ENCODE measurements around the gene KLF13.
"Not testable (repeated sequence)": the region's sequence is repeated elsewhere in the genome, so short reads cannot be mapped to it uniquely, and the experiment has no call there.

Gene KLF13

GRCh38 chr15:31345606-31346366 lies 19.2 kb downstream of the KLF13 start:
- DNase-seq (ENCODE audit: low read depth in 2 of 2) = no peak

DNA sequence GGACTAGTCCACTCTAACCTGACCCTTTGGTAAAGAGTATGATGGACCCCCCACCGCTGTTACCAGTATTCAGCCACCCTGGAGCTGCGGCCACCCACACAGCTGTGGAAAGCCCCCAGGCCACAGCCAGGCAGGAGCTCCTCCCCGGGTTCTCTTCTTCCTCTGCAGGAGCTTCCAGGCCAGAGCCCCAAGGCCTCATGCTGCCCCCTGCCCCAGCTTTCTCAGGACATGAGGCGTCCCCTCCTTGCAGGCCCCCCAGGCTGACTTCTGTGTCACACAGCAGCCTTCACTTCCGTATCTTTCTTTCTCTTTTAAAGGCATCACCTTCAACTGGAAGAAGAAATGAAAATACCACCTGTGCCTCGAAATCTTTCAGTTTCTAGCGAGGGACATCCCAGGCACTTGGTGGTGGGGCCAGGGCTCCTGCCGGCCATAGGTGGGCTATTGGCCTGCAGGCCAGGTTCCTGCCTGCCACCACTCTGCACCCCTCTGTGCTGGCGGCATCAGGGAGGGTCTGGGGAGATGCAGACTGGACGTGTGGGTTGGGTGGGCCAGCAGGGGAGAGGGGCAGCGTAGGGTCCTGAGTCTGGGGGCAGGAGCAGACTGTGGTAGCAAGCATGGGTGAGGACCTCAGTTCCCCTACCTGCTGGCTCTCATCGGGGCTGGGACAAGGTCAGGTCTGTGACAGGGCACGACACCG lies 19.9 kb downstream of the KLF13 start:
- DNase-seq (ENCODE audit: low read depth in 2 of 2) = no peak

DNA sequence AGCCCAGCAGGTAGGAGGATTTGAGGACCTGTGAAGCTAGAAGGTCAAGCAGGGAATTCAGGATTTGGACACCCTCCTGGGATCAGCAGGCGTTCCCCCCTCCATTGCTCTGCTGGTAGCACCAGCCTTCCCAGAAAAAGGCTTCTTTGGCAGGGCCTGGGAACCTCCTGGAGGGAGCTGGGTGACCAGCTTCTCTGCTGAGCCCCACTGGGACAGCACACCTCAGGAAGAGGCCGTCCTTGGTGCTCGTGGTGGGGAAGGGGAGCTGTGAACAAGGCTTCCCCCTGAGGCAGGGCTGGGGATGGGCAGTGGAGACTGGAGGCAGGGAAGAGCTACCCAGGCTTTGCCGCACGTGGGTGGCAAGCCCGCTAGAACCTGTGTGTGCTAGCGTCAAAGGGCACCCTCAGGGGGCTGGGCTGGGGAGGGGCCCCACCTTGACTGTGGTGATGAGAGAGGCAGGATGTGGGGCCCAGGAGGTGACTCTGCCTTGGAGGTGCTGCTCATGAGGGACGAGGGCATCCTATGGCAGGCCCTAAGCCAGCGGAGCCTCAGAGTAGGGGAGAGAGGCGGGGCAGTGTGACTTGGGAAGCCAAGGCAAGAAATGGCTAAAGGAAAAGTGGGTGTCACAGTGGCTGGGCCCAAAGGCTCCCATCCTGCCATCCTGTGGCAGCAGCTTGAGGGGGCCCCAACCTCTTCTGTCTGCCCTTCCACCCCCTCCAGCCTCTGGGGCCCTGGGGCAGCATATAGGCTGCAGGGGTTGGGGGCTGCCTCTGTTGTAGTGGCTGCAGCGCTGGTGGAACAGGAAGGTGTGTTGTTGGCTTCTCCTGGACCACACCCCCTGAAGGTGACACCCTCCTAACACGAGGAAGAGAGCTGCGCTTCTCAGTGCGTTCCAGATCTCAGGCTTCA lies 20.7 kb downstream of the KLF13 start:
- peak; percentile 69 to 77 for DNase-seq (ENCODE audit: low read depth in 2 of 2)

DNA sequence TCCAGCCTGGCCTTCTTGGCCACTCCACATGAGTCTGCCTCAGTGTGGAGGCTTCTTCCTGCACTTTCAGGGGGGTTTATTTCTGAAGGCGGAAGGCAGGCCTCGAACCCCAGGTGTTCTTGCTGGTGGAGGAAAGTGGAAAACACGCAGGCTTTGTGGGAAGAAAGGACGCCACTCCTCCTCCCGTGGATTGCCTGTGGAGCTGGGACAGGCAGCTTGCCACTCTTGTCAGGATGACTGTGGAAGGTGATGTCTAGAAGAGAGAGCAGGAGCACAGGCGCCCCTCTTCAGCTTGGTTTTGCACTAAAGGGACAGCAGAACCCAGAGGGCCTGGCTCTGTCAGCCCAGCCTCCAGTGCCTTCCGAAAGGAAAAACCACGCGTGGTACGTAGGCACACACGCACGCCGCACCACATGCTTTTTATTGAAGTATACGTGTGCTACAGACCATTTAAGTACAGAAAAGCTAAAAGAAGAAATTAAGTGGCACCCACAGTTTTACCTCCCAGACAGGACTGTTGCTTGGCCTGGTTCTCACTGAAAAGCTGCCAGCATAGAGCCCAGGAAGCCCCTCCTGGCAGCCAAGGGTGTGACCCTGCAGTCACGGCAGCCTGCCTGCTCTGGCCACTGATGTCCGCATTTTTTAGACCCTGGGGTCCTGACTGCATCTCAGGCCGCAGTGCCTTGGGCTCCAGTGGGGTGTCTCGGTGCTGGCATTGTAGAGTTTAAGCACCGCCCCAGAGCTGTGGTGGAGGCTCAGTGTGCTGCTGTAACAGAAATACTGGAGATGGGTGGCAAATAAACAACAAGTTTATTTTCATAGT lies 21.6 kb downstream of the KLF13 start:
- no peak for DNase-seq (ENCODE audit: low read depth in 2 of 2)

DNA sequence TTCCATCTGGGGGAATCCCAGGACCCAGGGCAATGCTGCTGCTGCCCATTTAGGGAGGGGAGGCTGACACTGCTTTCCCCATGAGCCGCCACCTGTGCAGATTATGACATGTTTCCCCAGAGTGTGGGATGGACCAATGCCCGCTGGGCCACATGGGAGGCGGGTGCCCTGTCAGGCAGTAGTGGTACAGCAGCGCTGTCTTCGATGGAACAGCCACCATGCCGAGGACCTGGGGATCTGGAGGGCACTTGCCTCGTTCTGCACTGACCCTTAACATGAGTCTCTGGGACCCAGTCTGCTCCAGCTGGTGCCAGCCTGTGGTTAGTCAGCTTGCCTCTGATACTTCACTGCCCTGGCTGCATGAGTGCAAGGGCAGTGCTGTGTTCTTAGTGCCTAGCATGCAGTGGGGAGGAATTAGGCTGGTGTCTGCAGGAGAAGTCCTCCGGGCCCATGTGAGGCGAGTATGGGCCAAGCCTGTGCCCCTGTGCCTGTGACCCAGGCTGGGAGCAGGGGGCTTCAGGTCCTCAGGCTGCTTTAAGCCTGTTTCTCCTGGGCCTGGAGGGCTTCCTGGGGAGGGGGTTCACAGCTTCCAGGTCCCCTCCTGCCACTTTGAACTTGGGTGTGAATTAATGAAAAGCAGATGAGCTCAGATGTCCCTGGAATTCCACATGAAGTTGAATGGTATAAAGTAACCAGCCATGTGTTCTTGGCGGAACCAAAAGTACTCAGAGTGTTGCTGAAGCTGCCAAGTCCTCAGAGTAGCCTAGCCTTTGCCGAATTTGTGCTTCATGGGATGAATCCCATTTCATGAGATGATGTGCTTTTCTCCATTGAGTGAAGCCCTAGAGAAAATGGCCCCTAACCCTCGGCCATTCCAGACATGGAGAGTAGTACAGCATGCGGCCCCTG lies 22.9 kb downstream of the KLF13 start:
- DNase-seq (ENCODE audit: low read depth in 2 of 2) = no peak

- no peak for DNase-seq (ENCODE audit: low read depth in 2 of 2)
Observed at GRCh38 chr15:31350771-31351170, 24.1 kb downstream of the KLF13 start.

- no peak for DNase-seq (ENCODE audit: low read depth in 2 of 2)
Observed at GRCh38 chr15:31352339-31352751, 25.7 kb downstream of the KLF13 start.

GRCh38 chr15:31352911-31353811 lies 26.5 kb downstream of the KLF13 start:
- DNase-seq (ENCODE audit: low read depth in 2 of 2) = no peak

DNA sequence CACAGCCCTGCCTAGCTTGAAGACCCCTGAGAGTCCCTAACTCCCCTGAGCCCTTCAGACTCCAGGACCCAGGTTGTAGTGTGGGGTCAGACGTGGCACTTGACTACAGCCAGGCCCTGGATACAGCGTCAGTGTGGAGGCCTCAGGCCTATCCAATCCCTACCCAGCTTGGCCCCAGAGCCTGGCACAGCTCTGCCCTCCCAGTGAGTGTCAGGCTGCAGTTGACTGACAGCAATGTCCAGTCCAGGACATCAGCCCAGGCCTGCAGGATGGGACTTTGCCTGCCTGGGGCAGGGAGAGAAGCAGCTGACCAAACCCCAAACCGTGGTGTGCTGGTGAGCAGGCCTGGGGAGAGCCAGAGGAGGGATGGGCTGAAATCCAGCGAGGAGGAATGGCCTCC lies 27.3 kb downstream of the KLF13 start:
- DNase-seq (ENCODE audit: low read depth in 2 of 2) = no peak

- DNase-seq (ENCODE audit: low read depth in 2 of 2) = not testable (repeated sequence)
Observed at GRCh38 chr15:31356097-31356496, 29.5 kb downstream of the KLF13 start.

- no peak for DNase-seq (ENCODE audit: low read depth in 2 of 2)
Observed at GRCh38 chr15:31357148-31357547, 30.5 kb downstream of the KLF13 start.

DNA sequence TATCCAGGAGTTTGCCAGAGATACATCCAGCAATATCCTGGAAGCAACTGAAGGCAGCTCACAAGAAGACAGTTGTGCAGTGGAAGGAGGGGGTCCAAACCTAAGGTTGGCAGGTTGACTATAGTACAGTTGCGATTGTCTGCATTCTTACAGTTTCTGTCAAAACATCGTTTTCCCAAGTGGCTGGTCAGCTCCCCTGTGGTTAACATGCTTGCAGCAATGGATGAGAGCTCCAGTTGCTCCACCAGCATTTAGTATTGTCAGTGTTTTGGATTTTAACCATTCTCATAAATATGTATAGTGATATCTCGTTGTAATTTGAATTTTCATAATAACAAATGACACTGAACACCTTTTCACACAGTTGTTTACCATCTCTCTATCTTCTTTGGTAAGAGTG lies 31.5 kb downstream of the KLF13 start:
- DNase-seq (ENCODE audit: low read depth in 2 of 2) = no peak

DNA sequence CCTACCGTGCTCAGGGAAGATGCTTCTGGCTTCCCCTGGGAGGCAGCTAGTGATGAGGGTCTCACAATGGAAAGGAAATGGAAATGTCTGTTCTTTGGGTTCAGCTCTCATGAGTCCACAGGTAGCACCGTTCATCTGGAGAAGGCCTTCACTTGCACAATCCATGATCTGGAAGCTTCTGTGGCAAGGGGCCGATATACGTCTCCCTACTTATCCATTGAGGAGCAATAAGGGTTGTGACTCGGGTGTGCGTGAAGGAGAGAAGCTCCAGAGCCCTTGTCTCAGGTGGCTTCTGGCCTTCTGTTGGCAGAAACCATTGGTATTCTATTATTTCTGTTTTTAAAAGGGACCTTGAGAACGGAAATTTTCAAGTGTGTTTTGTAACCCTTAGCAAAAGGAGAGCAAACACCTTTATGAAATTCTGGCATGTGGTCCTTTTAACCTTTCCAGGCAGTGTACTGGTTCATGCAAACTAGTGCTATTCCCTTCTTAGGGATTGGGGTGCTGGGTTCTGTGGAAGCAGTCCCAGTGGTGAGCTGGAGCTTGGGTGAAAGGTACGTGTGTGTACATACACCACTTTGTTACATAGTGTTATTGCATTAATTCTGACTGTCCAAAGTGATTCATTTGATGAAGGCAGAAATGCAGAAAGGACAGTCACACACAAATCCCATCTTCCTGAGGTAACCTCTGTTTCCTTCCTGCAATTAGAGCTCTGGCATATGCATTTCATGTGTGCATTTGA lies 32.5 kb downstream of the KLF13 start:
- DNase-seq (ENCODE audit: low read depth in 2 of 2) = no peak

- no peak for DNase-seq (ENCODE audit: low read depth in 2 of 2)
Observed at GRCh38 chr15:31359702-31360111, 33.1 kb downstream of the KLF13 start.

DNA sequence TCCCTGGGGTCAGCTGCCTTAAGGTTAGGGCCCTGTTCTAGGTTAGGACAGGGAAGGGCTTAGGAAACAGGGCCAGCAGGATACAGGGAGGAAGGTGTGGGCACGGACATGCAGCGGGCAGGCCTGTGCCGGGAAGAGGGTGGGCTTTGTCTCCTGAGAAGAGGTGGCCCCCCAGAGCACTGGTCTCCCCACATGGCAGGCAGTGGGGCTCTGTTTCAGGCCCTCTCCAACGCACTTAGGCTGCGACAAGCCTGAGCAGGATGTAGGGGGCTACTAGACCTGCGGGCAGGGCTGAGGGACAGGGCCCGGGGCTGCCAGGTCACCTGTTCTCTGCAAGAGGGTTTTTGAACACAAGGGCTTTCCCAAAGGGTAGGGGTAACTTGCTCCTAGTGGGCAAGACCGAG lies 33.5 kb downstream of the KLF13 start:
- no peak for DNase-seq (ENCODE audit: low read depth in 2 of 2)

GRCh38 chr15:31360843-31361763 lies 34.5 kb downstream of the KLF13 start:
- DNase-seq (ENCODE audit: low read depth in 2 of 2) = no peak

GRCh38 chr15:31361764-31362515 lies 35.3 kb downstream of the KLF13 start:
- DNase-seq (ENCODE audit: low read depth in 2 of 2) = no peak
